ENCODE data around the gene LARP4B.

DNA sequence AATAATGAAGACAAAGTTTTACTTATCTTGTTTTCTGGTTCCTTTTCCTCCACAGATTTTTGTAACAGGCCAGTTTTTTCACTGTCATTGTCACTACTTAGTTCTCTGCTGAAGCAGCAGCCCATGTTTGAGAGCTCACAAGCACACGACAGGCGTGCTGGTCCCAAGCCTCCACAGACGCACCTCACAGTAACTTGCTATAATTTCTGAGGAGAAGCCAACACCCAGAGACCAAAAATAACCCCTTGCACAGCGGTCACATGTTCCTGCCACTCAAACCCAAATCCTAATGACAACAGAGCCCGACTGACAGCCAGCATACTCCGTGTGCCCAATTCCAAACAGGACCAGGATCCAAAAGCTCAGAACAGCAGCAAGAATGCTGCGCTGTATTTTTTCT lies 58.5 kb downstream of the LARP4B start:
- TF ChIP-seq, protein P1, sequence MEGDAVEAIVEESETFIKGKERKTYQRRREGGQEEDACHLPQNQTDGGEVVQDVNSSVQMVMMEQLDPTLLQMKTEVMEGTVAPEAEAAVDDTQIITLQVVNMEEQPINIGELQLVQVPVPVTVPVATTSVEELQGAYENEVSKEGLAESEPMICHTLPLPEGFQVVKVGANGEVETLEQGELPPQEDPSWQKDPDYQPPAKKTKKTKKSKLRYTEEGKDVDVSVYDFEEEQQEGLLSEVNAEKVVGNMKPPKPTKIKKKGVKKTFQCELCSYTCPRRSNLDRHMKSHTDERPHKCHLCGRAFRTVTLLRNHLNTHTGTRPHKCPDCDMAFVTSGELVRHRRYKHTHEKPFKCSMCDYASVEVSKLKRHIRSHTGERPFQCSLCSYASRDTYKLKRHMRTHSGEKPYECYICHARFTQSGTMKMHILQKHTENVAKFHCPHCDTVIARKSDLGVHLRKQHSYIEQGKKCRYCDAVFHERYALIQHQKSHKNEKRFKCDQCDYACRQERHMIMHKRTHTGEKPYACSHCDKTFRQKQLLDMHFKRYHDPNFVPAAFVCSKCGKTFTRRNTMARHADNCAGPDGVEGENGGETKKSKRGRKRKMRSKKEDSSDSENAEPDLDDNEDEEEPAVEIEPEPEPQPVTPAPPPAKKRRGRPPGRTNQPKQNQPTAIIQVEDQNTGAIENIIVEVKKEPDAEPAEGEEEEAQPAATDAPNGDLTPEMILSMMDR (IDR thresholded peaks at IDR 0.05), result no peak
- TF ChIP-seq EZH2 (IDR thresholded peaks at IDR 0.05) (no peak), EZH2phosphoT487 (IDR thresholded peaks at IDR 0.05) (no peak)

Data from neural progenitor cell (in vitro differentiated cells).